Type B pancreatic cell (in vitro differentiated cells): Measurements from ENCODE around the gene SCLT1. TPM values are rescaled to one million over a fixed set of nuclear protein-coding genes. Genes with fewer than 3 reads are reported as not detected.

Experiments used
- DNase-seq: peaks from one replicate; pipeline ENCODE4 v3.0.0; 2021; ENCODE audit warnings: mixed read lengths; ENCODE audit not compliant: unreplicated experiment; ENCODE audit errors: extremely low spot score
- H3K27ac Mint-ChIP-seq: 2 replicates; pipeline ENCODE4 v1.8.0; 2021; ENCODE audit warnings: mild to moderate bottlenecking, mixed read lengths
- H3K27me3 Mint-ChIP-seq: 2 replicates; pipeline ENCODE4 v1.8.0; 2021; ENCODE audit warnings: mixed read lengths
- H3K36me3 Mint-ChIP-seq: 2 replicates; pipeline ENCODE4 v1.8.0; 2021; ENCODE audit warnings: mixed read lengths
- H3K4me1 Mint-ChIP-seq: one replicate; pipeline ENCODE4 v1.8.0; 2021; ENCODE audit warnings: mixed read lengths; ENCODE audit not compliant: unreplicated experiment
- H3K4me3 Mint-ChIP-seq: 2 replicates; pipeline ENCODE4 v1.8.0; 2021; ENCODE audit warnings: mild to moderate bottlenecking, mixed read lengths
- H3K9me3 Mint-ChIP-seq: 2 replicates; pipeline ENCODE4 v1.8.0; 2021; ENCODE audit warnings: mixed read lengths
- total RNA-seq: library from RNA; stranded (reverse); gene quantifications from 2 replicates; pipeline ENCODE4 v1.2.1, GENCODE V29; 2021; ENCODE audit warnings: low replicate concordance
- TF ChIP-seq, protein P1 (sequence below): fragments of 200-600 bp; sonication (generic); conservative IDR thresholded peaks from 2 replicates; pipeline ENCODE4 v1.5.0; 2021; ENCODE audit warnings: antibody characterized with exemption, mild to moderate bottlenecking

The SCLT1 gene
- total RNA-seq, 1 donor from 2014 or later = 21.2 TPM

GRCh38 chr4:128921954-128922353, 171.4 kb downstream of the SCLT1 start:
- H3K27ac Mint-ChIP-seq = no peak overlapping the region
- no peak overlapping the region for H3K4me3 Mint-ChIP-seq
- DNase-seq = no peak
- TF ChIP-seq, protein P1, sequence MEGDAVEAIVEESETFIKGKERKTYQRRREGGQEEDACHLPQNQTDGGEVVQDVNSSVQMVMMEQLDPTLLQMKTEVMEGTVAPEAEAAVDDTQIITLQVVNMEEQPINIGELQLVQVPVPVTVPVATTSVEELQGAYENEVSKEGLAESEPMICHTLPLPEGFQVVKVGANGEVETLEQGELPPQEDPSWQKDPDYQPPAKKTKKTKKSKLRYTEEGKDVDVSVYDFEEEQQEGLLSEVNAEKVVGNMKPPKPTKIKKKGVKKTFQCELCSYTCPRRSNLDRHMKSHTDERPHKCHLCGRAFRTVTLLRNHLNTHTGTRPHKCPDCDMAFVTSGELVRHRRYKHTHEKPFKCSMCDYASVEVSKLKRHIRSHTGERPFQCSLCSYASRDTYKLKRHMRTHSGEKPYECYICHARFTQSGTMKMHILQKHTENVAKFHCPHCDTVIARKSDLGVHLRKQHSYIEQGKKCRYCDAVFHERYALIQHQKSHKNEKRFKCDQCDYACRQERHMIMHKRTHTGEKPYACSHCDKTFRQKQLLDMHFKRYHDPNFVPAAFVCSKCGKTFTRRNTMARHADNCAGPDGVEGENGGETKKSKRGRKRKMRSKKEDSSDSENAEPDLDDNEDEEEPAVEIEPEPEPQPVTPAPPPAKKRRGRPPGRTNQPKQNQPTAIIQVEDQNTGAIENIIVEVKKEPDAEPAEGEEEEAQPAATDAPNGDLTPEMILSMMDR = no peak
- no peaks in the 10 kb centered on the region for H3K9me3 Mint-ChIP-seq
- peaks cover 22% of the 10 kb centered on the region for H3K36me3 Mint-ChIP-seq
- H3K4me1 Mint-ChIP-seq = no peaks in the 10 kb centered on the region
- no peaks in the 10 kb centered on the region for H3K27me3 Mint-ChIP-seq

DNA sequence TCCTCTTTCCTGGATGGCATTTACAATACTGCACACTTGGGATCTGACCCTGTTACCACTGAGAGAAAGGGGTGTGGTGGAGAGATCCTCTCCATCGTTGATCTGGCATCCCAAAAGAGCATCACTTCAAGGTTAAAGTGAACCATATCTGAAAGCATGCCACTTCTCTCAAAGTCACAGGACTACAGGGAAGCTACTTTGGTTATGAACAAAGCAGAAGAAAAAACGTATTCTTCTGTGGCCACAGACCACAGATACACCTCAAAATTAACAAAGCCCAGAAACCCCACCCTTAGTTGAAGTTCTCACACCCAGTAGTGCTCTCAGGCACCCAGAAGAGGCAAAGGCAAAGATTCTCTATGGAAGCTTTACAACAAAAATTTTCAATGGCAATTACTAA, 175.6 kb downstream of the SCLT1 start:
- no peaks in the 10 kb centered on the region for H3K9me3 Mint-ChIP-seq

DNA sequence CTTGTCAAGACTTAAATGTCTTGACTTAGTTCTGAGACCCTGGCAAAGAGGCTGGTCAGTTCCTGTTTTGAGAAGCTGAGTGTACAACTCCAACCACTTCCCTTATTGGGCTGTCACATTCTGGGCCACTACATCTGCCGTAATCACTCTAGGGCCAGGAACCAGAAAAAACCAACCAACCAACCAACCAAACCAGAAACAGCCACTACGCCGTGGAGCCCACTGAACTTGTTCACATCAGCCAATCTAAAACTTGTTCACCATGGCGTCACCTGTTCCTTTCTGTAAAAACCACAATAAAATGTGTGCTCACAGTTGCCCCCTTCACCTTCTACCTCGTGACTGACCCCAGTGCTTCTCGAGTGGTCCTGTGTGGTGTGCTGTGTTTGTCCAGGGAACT, 176.5 kb downstream of the SCLT1 start:
- DNase-seq = no peak
- Mint-ChIP-seq H3K4me1 (no peaks in the 10 kb centered on the region), H3K27ac (no peak overlapping the region), H3K27me3 (no peaks in the 10 kb centered on the region), H3K36me3 (peaks cover 4% of the 10 kb centered on the region), H3K9me3 (no peaks in the 10 kb centered on the region), H3K4me3 (no peak overlapping the region)
- TF ChIP-seq, protein P1 = no peak

More for the DNA sequence above, 175.6 kb downstream of the SCLT1 start:
- peaks cover 4% of the 10 kb centered on the region for H3K36me3 Mint-ChIP-seq
- no peaks in the 10 kb centered on the region for H3K27me3 Mint-ChIP-seq
- TF ChIP-seq, protein P1 = no peak
- H3K4me1 Mint-ChIP-seq = no peaks in the 10 kb centered on the region
- no peak overlapping the region for H3K4me3 Mint-ChIP-seq
- no peak overlapping the region for H3K27ac Mint-ChIP-seq
- DNase-seq = no peak

DNA sequence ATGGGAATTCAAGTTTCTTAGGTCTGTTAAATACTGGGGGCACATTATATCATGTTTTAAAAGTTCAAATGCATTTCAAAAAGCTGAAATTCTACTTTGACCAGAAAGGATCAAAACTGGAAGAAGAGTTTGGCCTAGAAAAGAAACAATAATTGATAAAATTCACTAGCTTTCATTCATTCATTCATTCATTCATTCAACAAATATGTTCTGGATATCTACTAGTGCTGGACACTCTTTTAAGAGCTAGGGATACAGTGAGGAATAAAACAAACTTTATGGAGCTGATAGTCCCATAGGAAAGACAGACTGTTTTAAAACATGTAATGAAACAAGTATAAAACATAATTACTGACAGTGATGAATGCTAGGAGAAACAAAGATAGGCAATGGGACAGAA, 177.8 kb downstream of the SCLT1 start:
- no peaks in the 10 kb centered on the region for H3K27me3 Mint-ChIP-seq
- H3K27ac Mint-ChIP-seq = no peak overlapping the region
- TF ChIP-seq, protein P1 = no peak
- DNase-seq = no peak
- H3K36me3 Mint-ChIP-seq = peaks cover 1% of the 10 kb centered on the region
- H3K9me3 Mint-ChIP-seq = no peaks in the 10 kb centered on the region
- H3K4me3 Mint-ChIP-seq = no peak overlapping the region
- no peaks in the 10 kb centered on the region for H3K4me1 Mint-ChIP-seq

GRCh38 chr4:128913228-128913627, 180.1 kb downstream of the SCLT1 start:
- no peak overlapping the region for H3K27ac Mint-ChIP-seq
- no peaks in the 10 kb centered on the region for H3K9me3 Mint-ChIP-seq

More at GRCh38 chr4:128913228-128913627, 180.1 kb downstream of the SCLT1 start:
- no peak for DNase-seq
- no peaks in the 10 kb centered on the region for H3K27me3 Mint-ChIP-seq
- H3K36me3 Mint-ChIP-seq = no peaks in the 10 kb centered on the region
- H3K4me3 Mint-ChIP-seq = no peak overlapping the region
- TF ChIP-seq, protein P1 = no peak
- H3K4me1 Mint-ChIP-seq = no peaks in the 10 kb centered on the region
